GM12878 (cell line): ENCODE data around the gene CACNA1A.

ENCODE experiments used
- CHD4 ChIP-seq: fragments of 200-600 bp; sonication (generic); IDR thresholded peaks from 2 replicates; pipeline ENCODE4 v1.6.1; 2016; ENCODE audit warnings: mild to moderate bottlenecking
- CTCF ChIP-seq, 3 experiments: IDR thresholded peaks in 2 of 3; conservative IDR thresholded peaks in 1 of 3; 2 replicates each; pipeline ENCODE4 v1.5.1; 2011; ENCODE audit warnings: low read depth in 3 of 3, low read length in 3 of 3, mild to moderate bottlenecking in 3 of 3, control low read depth in 2 of 3, moderate library complexity in 2 of 3, inconsistent platforms in 1 of 3, mixed read lengths in 1 of 3; ENCODE audit not compliant: control insufficient read depth in 2 of 3, insufficient read depth in 1 of 3; ENCODE audit errors: extremely low read depth in 1 of 3
- E2F4 ChIP-seq: IDR thresholded peaks from 2 replicates; pipeline ENCODE4 v1.6.1; 2012; ENCODE audit warnings: low read depth, low read length, improper control_type of control experiment
- EZH2 ChIP-seq: IDR thresholded peaks from 2 replicates; pipeline ENCODE4 v1.6.1; 2012; ENCODE audit warnings: low read depth, mild to moderate bottlenecking, control low read depth, inconsistent platforms, low read length, borderline replicate concordance; ENCODE audit not compliant: control insufficient read depth
- POLR2A ChIP-seq: IDR thresholded peaks from 2 replicates; pipeline ENCODE4 v1.6.1; 2011; ENCODE audit warnings: low read depth, mild to moderate bottlenecking, low read length
- REST ChIP-seq: IDR thresholded peaks from 2 replicates; pipeline ENCODE4 v1.6.1; 2012; ENCODE audit warnings: mild to moderate bottlenecking, low read depth, low read length
- RFX5 ChIP-seq: IDR thresholded peaks from 2 replicates; pipeline ENCODE4 v1.6.1; 2011; ENCODE audit warnings: low read depth, low read length, improper control_type of control experiment
- USF2 ChIP-seq: IDR thresholded peaks from 2 replicates; pipeline ENCODE4 v1.6.1; 2011; ENCODE audit warnings: low read depth, low read length, improper control_type of control experiment, borderline replicate concordance

- no peak for TF ChIP-seq RFX5
- no peak for TF ChIP-seq EZH2
- no peak for TF ChIP-seq POLR2A
- TF ChIP-seq CTCF (IDR thresholded peaks at IDR 0.05 in 2 of 3, conservative IDR thresholded peaks at IDR 0.05 in 1 of 3; ENCODE audit: control insufficient read depth in 2 of 3, extremely low read depth in 1 of 3, insufficient read depth in 1 of 3, low read depth in 3 of 3, low read length in 3 of 3), result no peak
- TF ChIP-seq E2F4, result no peak
- no peak for TF ChIP-seq USF2
- no peak for TF ChIP-seq CHD4
- no peak for TF ChIP-seq REST
Measured at GRCh38 chr19:13281567-13282291, 224.6 kb downstream of the CACNA1A start.
